Measurements from ENCODE around the gene AMT.

Gene AMT

GRCh38 chr3:49388289-49388820 is 33.9 kb downstream of the AMT start:
- DNase-seq = no peak

GRCh38 chr3:49387721-49388120 is 34.6 kb downstream of the AMT start:
- DNase-seq = no peak

- no peak for DNase-seq
Observed at GRCh38 chr3:49386056-49386756, 36.1 kb downstream of the AMT start.

GRCh38 chr3:49385617-49386016 is 36.7 kb downstream of the AMT start:
- DNase-seq = no peak

GRCh38 chr3:49383387-49383786 is 38.9 kb downstream of the AMT start:
- no peak for DNase-seq

- no peak for DNase-seq
Observed at GRCh38 chr3:49378249-49378895, 43.9 kb downstream of the AMT start.

- DNase-seq = peak; percentile 12
Observed at GRCh38 chr3:49377483-49377882, 44.8 kb downstream of the AMT start.

- no peak for DNase-seq
Observed at GRCh38 chr3:49371946-49372345, 50.3 kb downstream of the AMT start.

GRCh38 chr3:49370585-49371290 is 51.5 kb downstream of the AMT start:
- no peak for DNase-seq
